DND-41 (cell line): Measurements from ENCODE around the gene WIPF3.

Experiments
- ATAC-seq: fragments of 200-7000 bp; cut with Tn5 transposase; 3 replicates; pipeline ENCODE4 v1.9.1; 2021; ENCODE audit warnings: low read depth; ENCODE audit not compliant: insufficient read depth
- DNase-seq: peaks from one replicate; pipeline ENCODE4 v3.0.0-alpha.2; 2020
- H2AFZ ChIP-seq: 2 replicates; pipeline ENCODE4 v1.6.0; 2012; ENCODE audit warnings: low read depth, low read length
- H3K27ac ChIP-seq: 2 replicates; pipeline ENCODE4 v1.5.1; 2012; ENCODE audit warnings: low read length, inconsistent platforms
- H3K27me3 ChIP-seq: fragments of 200-600 bp; sonication (generic); 2 replicates; pipeline ENCODE4 v1.6.0; 2012; ENCODE audit warnings: low read length, mild to moderate bottlenecking, inconsistent platforms; ENCODE audit not compliant: insufficient read depth, poor library complexity
- H3K36me3 ChIP-seq: 2 replicates; pipeline ENCODE4 v1.5.1; 2012; ENCODE audit warnings: low read length, inconsistent platforms; ENCODE audit not compliant: insufficient read depth
- H3K4me1 ChIP-seq: 2 replicates; pipeline ENCODE4 v1.5.1; 2012; ENCODE audit warnings: mild to moderate bottlenecking, low read length; ENCODE audit not compliant: insufficient read depth
- H3K4me2 ChIP-seq: 2 replicates; pipeline ENCODE4 v1.6.0; 2012; ENCODE audit warnings: mild to moderate bottlenecking, moderate library complexity, low read length, inconsistent platforms; ENCODE audit not compliant: insufficient read depth
- H3K4me3 ChIP-seq, 2 experiments: fragments of 200-600 bp in 1 of 2; shearing (Covaris generic) in 1 of 2; 2 replicates each; pipeline ENCODE4 v1.5.1; 2012 to 2016; ENCODE audit warnings: inconsistent platforms in 2 of 2, low read length in 2 of 2, mild to moderate bottlenecking in 2 of 2, low read depth in 1 of 2, moderate library complexity in 1 of 2
- H3K79me2 ChIP-seq: 2 replicates; pipeline ENCODE4 v1.6.0; 2012; ENCODE audit warnings: low read length, inconsistent platforms; ENCODE audit not compliant: insufficient read depth
- H3K9ac ChIP-seq: 2 replicates; pipeline ENCODE4 v1.6.0; 2012; ENCODE audit warnings: low read depth, mild to moderate bottlenecking, inconsistent platforms, low read length, moderate library complexity
- H3K9me3 ChIP-seq: 2 replicates; pipeline ENCODE4 v1.5.1; 2012; ENCODE audit warnings: low read length, moderate library complexity, mild to moderate bottlenecking, inconsistent platforms; ENCODE audit not compliant: insufficient read depth, severe bottlenecking
- H4K20me1 ChIP-seq: 2 replicates; pipeline ENCODE4 v1.6.0; 2012; ENCODE audit warnings: low read length; ENCODE audit not compliant: insufficient read depth
- CTCF ChIP-seq: IDR thresholded peaks from 2 replicates; pipeline ENCODE4 v1.5.1; 2012; ENCODE audit warnings: borderline replicate concordance, low read length, moderate library complexity, mild to moderate bottlenecking; ENCODE audit not compliant: poor library complexity, severe bottlenecking; ENCODE audit errors: extremely low read depth
- EZH2 ChIP-seq: IDR thresholded peaks from 3 replicates; pipeline ENCODE4 v1.6.1; 2012; ENCODE audit warnings: borderline replicate concordance, low read depth, mild to moderate bottlenecking, moderate library complexity, low read length, inconsistent platforms; ENCODE audit not compliant: severe bottlenecking

WIPF3 gene

GRCh38 chr7:29926216-29926615, 119.9 kb downstream of the WIPF3 start:
- no peak overlapping the region for H2AFZ ChIP-seq
- H3K27ac ChIP-seq = no peak overlapping the region
- DNase-seq (no peak), ATAC-seq (no peak)
- H3K36me3 ChIP-seq = no peaks in the 10 kb centered on the region
- no peaks in the 10 kb centered on the region for H3K4me1 ChIP-seq
- H3K9me3 ChIP-seq = no peaks in the 10 kb centered on the region
- H3K4me2 ChIP-seq = no peak overlapping the region
- no peak for TF ChIP-seq CTCF
- TF ChIP-seq EZH2 = no peak
- 0 out of 2 replicates have a peak, but pooled peaks cover 3% of the 10 kb centered on the region for H4K20me1 ChIP-seq
- no peak overlapping the region for H3K9ac ChIP-seq
- no peaks in the 10 kb centered on the region for H3K27me3 ChIP-seq
- H3K4me3 ChIP-seq = no peak overlapping the region
- no peaks in the 10 kb centered on the region for H3K79me2 ChIP-seq

- Histone ChIP-seq H3K27ac (no peak overlapping the region), H3K4me3 (no peak overlapping the region), H3K4me1 (no peaks in the 10 kb centered on the region), H3K9ac (no peak overlapping the region), H3K9me3 (no peaks in the 10 kb centered on the region), H3K4me2 (no peak overlapping the region), H2AFZ (no peak overlapping the region), H4K20me1 (0 out of 2 replicates have a peak, but pooled peaks cover 2% of the 10 kb centered on the region), H3K27me3 (peaks cover 1% of the 10 kb centered on the region), H3K79me2 (no peaks in the 10 kb centered on the region), H3K36me3 (no peaks in the 10 kb centered on the region)
- DNase-seq = no peak
- no peak for ATAC-seq
- TF ChIP-seq CTCF (no peak), EZH2 (no peak)
Observed at GRCh38 chr7:29926741-29927140, 120.4 kb downstream of the WIPF3 start.

DNA sequence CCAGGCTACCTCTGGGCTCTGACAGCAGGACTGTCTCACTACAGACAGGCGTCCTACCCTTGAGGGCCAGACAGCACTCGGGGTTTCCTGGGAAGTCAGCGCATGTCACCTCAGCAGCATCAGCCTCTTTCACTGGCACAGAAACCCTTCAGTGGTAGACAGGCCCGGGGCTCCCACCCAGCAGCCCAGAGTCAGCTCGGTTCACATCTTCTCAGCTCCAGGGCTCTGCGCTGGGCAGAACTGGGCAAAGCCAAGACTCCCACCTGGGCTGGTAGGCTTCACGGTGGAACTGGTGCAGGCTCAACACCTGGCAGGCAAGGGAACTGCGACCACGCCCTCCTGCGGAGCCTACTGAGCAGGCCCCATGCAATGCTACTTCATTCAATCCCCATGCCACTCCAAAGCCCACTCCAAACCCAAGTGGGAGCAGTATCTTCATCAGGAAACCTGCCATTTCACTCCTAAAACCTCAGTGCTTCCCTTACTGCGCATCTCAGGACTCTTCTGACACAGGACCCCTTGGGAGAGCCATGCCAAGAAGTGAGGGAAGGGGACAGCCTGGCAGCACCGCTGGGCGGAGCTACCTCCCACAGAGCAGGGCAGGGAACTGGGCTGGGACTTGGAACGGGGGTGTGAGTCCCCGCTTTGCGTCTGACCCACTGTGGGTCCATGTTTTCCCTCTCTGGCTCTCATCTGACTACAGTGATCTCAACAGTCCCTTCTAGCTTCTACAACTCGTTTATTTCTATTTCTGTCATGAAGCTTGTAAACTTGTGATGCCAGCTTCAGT, 122.9 kb downstream of the WIPF3 start:
- Histone ChIP-seq H3K27ac (no peak overlapping the region), H3K9ac (no peak overlapping the region), H2AFZ (no peak overlapping the region), H3K4me3 (no peak overlapping the region), H3K9me3 (no peaks in the 10 kb centered on the region), H3K79me2 (no peaks in the 10 kb centered on the region), H3K36me3 (no peaks in the 10 kb centered on the region), H4K20me1 (no peaks in the 10 kb centered on the region), H3K4me2 (no peak overlapping the region), H3K4me1 (no peaks in the 10 kb centered on the region), H3K27me3 (peaks cover 5% of the 10 kb centered on the region)
- DNase-seq (no peak), ATAC-seq (no peak)
- TF ChIP-seq CTCF (no peak), EZH2 (no peak)
